Measurements from ENCODE around the gene GNA12. TPM values are rescaled to one million over a fixed set of nuclear protein-coding genes. Genes with fewer than 3 reads are reported as not detected.
"Not testable (repeated sequence)": the region's sequence is repeated elsewhere in the genome, so short reads cannot be mapped to it uniquely, and the experiment has no call there.

Gene GNA12
- total RNA-seq, 1 experiment from 2014 or later = 6.3 TPM

DNA sequence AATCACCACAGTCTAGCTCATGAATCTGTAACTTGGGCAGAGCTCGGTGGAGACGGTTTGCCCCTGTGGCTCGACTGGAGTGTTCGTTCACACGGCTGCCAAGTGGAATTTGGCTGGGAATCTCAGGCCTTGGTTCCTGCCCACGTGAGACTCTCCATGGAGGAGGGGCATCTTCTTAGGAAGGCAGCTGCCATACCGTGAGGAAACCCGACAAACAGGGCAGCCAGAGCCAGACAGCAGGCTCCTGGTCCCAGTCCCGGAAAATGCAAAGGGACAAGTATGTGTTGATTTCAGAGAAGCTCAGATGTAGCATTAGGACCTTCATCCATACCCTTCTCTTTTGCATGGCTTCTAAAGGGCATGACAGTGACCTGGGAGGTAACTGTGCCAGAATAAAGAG lies 129.5 kb downstream of the GNA12 start:
- no peak for DNase-seq (ENCODE audit: low read depth)

DNA sequence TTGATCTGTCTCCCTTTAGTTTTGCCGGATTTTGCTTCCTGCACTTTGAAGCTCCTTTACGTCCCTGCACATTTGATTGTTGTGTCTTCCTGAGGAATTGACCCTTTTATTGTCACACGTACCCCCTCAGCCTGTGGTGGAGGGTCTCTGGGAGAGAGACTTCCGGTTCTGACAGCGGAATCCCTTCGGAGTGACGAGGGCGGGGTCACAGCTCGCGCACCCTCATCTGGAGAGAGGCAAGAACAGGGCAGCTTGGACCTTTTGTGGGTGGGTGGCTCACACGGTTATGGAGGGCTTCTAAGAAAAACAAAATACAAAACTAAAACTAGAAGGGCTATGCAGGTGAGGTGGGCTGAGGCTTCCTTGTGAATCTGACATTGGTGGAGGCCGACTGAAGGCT lies 130.1 kb downstream of the GNA12 start:
- no peak for DNase-seq (ENCODE audit: low read depth)

DNA sequence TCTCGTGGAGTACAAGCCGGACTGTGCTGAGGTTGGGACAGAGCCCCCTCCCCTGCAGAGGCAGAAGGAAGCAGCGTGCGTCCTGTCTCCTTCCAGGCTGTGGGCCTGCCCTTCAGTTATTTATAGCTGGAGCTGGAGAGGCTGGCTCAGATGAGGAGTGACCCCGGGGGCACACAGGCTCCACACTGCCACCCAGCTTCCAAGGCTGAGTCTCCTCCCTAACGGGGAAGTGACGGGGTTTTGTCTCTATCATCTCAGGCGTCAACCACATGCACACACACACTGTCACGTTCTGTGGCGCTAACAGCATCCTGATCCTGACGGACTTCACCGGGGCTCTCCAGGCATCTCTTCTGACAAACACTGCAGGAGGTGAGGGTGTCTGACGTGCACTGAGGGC lies 130.7 kb downstream of the GNA12 start:
- no peak for DNase-seq (ENCODE audit: low read depth)

DNA sequence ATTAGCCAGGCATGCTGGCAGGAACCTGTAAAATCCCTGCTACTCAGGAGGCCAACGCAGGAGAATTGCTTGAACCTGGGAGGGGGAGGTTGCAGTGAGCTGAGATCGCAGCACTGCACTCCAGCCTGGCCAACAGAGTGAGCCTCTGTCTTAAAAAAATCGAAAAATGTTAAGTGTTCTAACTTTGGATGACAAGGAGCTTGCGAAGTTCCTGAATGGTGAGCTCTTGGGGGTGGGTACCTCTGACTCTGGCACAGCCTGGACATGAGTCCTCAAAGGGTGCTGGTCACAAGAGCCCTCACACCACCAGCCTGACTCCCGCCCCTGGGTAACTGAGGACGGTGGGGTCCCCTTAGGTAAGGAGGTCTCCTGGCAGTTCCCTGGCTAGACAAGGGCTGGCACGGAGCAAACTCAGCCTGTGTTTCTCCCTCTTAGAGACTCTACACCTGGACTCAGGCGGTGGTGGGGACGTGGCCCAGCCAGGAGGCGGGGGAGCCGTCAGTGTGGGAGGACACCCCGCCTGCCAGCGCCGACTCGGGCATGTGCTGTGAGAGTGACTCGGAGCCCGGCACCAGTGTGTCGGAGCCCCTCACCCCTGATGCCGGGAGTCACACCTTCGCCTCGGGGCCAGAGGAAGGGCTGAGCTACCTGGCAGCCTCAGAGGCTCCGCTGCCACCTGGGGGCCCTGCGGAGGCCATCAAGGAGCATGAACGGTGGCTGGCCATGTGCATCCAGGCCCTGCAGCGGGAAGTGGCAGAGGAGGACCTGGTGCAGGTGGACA lies 132.0 kb downstream of the GNA12 start:
- no peak for DNase-seq (ENCODE audit: low read depth)

DNA sequence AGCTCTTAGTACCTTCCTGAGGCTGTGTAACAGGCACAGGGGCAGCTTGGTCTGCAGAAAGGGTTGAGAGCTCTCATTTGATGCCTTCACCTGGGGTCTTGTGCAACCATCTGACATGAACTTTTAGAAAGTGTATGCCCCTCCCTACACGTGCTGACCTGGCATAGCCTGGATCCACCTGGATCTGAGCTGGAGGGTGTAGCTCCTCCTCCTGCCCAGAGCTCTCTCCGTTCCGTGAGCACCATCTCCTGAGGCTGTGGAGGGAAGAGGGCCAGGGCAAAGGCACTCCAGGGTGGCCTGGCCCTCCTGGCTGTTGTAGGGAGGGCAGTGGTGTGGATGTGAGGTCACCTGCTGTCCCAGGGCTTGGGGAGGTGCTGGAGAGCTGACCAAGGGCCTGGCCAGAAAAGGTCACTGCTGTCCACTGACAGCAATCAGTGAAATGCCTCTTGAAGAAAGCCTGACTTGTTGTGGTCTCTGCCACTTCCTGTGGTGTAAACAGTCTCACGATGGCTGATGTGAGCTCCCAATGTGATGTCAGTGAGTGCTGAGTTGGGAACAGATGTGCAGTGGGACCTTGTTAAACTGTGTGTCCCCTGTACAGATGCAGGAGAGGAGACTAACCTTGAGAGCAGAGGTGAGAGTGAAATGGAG lies 133.1 kb downstream of the GNA12 start:
- no peak for DNase-seq (ENCODE audit: low read depth)

DNA sequence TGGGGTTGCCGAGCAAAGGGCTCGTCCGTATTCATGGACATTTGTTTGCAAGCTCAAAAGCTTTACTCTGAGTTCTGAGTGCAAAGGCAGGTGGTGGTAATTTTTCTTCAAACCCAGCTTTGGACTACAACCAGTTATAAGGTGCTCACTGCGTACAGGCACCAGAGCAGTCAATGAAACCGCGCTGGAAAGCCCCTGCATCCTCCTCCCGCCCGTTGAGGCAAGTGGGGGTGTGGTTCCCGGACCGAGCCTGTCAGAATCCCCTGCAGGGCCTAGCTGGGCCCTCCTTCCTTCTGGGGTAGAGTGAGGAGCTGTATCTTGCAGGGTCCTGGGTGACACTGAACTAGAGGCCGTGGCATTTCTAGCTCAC lies 133.8 kb downstream of the GNA12 start:
- no peak for DNase-seq (ENCODE audit: low read depth)

DNA sequence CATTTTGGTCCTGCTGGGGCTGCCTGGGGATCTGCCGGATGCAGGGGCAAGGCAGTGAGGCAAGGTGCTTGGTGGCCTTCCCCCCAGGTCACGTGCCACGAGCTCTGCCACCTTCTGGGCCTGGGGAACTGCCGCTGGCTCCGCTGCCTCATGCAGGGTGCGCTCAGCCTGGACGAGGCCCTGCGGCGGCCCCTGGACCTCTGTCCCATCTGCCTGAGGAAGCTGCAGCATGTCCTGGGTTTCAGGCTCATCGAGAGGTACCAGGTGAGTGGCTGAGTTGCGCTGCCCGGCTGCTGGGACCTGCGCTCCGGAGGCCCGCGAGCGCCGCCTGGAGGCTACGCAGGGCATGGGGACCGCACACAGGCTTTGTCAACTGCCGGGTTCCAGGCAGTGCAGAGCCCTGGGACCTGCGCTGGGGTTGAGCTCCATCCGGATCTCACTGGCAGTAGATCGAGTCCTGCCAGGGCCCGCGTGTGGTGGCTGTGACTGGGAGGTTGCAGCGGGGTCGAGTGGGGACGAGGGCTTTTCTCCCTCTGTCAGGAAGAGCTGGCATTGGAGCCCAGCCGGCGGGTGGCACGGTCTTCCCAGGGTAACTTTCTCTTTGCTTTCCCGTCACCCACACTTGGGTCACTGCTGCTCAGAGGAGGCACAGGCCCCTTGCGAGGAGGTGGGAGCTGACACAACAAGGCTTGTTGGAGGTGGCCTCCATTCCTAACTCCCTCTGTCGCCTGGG lies 134.4 kb downstream of the GNA12 start:
- DNase-seq (ENCODE audit: low read depth) = peak; percentile 80

DNA sequence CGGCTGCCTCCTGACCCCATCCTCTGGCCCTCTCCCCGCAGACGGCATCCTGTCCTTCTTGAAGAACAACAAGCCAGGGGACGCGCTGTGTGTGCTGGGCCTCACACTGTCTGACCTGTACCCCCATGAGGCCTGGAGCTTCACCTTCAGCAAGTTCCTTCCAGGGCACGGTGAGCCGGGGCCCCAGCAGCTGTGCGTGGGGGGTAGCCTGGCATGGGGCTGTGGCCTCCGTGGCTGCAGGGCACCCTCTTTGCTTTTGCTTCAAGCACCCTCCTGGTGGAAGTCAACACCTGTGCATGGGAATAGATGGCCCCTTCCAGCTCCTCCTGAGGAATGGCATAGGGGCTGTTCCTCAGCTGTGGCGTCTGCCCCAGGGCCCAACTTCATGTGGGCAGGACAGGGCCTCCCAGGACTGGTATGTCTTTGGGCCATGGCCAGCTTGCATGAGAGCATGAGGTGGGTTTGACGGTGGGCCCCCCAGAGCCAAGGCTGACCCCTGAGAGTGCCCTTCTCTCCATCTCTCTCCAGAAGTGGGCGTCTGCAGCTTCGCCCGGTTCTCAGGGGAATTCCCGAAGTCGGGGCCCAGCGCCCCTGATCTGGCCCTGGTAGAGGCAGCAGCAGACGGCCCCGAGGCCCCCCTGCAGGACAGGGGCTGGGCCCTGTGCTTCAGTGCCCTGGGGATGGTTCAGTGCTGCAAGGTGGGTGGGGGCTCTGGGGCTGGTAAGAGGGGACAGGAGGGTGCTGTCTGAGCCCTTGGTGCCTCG lies 135.4 kb downstream of the GNA12 start:
- no peak for DNase-seq (ENCODE audit: low read depth)

DNA sequence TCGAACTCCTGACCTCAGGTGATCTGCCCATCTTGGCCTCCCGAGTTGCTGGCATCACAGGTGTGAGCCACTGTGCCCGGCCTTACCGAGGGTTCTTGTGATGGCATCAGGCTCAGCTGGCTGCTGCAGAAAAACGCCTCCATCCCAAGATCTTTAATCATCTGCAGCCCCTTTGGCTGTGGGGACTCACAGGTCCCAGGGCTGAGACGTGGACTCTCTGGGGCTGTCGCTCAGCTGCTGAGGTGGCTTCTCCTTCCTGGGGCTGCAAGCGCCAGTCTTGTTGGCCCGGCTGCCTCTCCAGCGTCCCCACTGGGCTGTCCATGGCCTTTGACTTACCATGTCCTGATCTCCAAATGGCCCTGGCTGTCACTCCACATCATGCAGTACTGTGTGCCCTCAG lies 136.1 kb downstream of the GNA12 start:
- no peak for DNase-seq (ENCODE audit: low read depth)

DNA sequence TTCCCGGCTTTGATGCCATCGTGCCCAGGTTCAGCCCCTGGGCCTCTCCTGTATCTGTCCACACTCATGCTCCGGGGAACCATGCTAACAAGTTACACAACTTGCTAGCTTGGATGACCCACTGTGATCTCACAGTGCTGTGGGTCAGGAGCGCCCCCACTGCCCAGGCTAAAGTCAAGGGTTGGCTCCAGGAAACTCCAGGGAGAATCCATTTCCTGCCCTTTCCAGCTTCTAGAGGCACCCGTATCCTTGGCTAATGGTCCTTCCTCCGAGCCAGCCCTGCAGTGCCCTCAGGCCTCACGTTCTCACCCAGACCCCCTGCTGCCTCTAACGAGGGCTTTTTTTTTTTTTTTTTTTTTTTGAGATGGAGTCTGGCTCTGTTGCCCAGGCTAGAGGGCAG lies 136.6 kb downstream of the GNA12 start:
- DNase-seq (ENCODE audit: low read depth) = no peak

DNA sequence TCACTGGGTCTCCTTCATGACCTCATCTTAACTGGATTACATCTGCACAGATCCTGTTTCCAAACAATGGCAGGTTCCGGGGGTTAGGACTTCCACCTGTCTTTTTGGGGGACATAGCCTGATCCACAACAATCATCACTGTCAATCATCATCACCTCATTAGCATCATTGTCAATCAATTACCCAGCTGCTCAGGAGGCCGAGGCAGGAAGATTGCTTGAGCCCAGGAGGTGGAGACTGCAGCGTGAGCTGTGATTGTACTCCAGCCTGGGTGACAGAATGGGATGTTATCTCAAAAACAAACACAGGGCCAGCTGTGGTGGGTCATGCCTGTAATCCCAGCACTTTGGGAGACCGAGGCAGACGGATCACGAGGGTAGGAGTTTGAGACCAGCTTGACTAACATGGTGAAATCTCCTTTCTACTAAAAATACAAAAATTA lies 137.4 kb downstream of the GNA12 start:
- DNase-seq (ENCODE audit: low read depth) = no peak

DNA sequence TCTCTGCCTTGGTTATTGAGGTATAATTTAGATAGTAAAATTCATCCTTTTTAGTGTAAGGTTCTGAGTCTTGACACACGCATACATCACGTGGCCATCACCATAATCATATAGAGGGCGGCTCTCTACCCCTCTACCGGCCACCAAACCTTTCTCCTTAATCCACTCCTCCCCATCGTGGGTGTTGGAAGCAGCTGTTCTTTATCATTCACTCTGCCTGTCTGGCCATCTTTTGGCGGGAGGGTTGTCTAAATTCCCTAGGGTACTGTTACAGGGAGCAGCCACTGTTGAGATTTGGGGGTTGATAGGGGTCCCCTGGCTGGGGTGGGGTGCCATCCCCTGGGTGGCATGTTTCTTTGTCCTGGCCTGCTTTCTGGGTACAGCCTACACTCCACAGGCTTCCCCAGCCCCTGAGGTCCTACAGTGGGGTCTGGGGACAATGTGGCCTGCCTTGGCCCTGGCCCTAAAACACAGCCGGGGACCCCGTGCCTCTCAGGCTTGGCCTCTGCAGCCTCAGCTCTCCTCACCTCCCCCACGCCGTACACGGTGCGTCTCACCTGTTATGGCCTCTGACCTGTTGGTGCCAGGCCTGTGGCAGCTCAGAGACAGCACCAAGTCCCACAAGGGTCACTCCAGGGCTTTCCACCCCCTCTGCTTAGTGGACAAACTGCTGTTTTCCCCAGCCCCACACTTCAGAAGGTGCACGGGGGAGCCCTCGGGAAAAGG lies 138.6 kb downstream of the GNA12 start:
- DNase-seq (ENCODE audit: low read depth) = no peak

DNA sequence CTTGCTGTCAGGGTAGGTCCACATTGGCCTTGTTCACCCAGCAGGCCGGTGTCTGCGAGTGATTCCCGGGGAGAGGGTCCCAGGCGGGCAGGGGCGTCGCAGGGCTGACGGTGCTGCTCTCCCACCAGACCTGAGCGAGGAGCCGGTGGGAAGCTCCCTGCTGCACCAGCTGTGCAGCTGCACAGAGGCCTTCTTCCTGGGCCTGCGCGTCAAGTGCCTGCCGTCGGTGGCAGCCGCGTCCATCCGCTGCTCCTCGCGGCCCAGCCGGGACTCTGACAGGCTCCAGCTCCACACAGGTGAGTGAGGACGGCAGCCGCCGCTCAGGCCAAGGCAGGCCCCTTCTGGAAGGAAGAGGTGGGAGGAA lies 141.5 kb downstream of the GNA12 start:
- DNase-seq (ENCODE audit: low read depth) = no peak

DNA sequence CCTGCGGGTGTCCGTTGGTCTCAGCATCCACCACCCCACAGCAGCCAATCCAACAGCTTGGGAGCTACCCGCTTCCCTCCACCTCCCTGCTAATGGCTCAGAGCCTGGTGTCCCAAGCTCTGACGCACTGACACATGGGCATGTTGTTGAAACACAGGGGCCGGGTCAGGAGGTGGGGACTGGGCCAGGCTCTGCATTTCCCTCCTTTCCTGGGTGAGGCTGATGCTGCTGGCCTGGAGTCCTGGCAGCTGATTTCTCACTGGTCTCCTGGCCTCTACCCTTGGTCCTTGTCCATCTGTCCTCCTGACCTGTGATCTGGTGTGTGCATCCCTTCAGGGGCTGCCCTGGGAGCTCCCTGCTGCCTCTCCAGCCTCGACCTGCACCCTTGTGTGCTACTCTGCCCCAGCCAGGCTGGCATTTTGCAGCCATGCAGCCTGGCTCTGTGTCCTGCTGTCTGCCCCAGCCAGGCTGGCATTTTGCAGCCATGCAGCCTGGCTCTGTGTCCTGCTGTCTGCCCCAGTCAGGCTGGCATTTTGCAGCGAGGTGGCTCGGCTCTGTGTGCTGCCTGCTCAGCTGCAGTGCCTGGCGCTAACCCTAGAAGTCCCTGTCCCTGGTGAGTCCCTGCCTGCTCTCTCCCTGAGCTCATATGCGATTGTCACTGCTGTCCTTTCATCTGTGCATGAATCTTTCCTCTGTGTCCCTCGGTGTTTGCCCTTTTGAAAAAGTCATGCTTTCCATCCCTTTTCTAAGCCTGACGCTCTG lies 142.1 kb downstream of the GNA12 start:
- no peak for DNase-seq (ENCODE audit: low read depth)

DNA sequence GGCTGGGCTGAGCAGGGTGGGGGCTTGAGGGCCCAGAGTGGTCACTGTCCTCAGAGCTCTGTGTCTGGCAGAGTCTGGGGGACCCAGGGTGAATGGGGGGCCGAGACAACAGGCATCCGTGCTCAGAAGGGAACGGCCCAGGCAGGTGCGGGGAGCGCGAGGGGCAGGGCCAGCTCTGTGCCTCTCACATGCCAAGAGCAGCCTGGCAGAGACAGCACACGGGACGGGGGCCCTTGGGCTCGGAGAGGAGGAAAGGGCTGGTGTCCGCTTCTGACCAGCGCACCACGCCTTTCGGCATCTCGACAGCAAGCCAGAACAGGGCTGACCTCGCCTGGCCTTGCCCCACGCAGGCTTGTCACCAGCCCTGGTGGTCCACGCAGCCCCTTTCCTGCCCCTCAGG lies 142.7 kb downstream of the GNA12 start:
- DNase-seq (ENCODE audit: low read depth) = no peak

DNA sequence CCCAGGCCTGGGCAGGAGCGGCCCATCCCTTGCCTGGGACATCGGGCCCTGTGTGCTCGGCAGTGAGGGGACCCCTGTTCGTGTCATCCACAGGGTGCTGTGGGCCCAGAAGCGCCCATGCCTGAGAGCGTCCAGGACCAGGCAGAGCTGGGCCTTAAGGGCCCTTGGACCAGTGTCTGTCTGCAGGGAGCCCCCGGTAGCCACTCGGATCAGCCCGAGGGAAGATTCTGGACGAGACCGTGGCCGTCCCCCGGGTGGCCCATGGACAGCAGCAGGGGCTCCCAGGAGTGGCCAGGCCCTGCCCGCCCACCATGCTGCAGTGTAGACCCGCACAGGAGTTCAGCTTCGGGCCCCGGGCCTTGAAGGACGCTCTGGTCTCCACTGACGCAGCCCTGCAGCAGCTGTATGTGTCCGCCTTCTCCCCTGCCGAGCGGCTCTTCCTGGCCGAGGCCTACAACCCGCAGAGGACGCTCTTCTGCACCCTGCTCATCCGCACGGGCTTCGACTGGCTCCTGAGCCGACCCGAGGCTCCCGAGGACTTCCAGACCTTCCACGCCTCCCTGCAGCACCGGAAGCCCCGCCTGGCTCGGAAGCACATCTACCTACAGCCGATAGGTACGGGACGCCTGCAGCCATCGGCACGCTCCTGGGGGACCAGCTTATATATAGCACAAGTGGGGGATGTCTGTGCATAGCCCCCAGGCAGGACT lies 143.8 kb downstream of the GNA12 start:
- no peak for DNase-seq (ENCODE audit: low read depth)

DNA sequence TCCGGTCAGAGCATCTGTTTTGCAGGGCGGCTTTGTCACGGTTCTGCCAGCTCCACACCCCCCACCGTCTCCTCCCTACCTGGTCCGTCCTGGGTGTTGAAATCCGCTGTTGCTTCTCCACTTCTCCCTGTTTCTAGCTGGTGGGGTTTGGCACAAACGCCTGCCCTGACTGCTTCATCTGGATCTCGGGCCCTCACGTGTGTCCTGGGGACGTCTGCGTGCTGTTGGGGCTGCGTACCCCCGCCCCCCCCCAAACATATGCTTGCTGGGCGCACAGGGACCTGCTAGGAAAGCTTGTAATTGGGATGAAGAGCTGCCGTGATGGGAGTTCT lies 144.9 kb downstream of the GNA12 start:
- no peak for DNase-seq (ENCODE audit: low read depth)

DNA sequence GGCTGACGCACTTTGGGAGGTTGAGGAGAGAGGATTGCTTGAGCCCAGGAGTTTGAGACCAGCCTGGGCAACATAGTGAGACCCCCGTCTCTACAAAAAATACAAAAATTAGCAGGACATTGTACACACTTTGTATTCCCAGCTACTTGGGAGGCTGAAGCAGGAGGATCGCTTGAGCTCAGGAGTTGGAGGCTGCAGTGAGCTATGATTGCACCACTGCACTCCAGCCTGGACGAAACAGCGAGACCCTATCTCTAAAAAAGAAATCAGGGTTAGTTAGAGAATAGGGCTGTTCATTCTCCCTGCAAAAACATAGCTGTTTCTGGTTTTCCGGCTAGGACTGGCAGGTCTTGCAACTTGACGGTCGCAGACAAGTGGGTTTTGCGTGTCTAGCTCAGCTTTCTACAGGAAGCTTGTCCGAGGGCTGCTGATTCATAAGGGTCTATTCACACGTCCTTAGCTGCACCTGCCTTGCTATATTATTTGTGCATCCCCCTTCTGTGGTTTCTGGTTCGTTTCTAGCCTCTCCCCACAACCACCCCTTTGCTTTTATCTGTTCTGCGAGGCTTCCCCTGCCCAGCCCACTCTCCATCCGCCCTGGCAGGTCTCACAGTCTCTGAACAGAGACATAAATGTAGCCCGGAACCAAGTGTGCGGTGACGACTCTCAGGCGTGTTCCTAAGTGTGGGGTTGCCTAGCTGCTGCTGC lies 145.4 kb downstream of the GNA12 start:
- DNase-seq (ENCODE audit: low read depth) = no peak

DNA sequence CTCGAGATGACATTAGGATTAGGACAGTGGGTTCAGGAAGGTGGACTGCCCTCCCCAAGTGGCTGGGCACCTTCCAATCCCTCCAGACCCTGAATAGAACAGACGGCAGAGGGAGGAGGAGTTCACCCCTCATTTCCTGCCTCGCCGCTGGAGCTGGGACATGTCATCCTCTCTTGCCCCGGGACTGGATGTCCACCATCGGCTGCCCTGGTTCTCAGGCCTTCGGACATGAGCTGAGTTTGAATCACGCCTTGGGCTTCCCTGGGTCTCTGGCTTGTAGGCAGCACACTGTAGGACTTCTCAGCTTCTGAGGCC lies 150.0 kb downstream of the GNA12 start:
- not testable (repeated sequence) for DNase-seq (ENCODE audit: low read depth)

All from Daoy (cell line).